Neural cell (in vitro differentiated cells): ENCODE measurements around the gene CXCR5. TPM values are rescaled to one million over a fixed set of nuclear protein-coding genes. Genes with fewer than 3 reads are reported as not detected.

Experiments
- H2AFZ ChIP-seq: fragments of 200-600, 300-800 bp; sonication (generic), shearing (Covaris generic); 2 replicates; pipeline ENCODE4 v1.6.0; 2014; ENCODE audit warnings: low read depth, mild to moderate bottlenecking, antibody characterized with exemption, low read length, moderate library complexity
- H3F3A ChIP-seq: fragments of 200-600 bp; shearing (Covaris generic); 2 replicates; pipeline ENCODE4 v1.6.1; 2016; ENCODE audit warnings: mild to moderate bottlenecking, moderate library complexity, mixed read lengths, antibody characterized with exemption, low read length; ENCODE audit not compliant: insufficient read depth, poor library complexity, severe bottlenecking
- H3K27ac ChIP-seq: fragments of 200-600, 300-800 bp; sonication (generic), shearing (Covaris generic); 2 replicates; pipeline ENCODE4 v1.5.1; 2014; ENCODE audit warnings: mild to moderate bottlenecking, low read length, moderate library complexity
- H3K27me3 ChIP-seq: fragments of 300-800, 200-600 bp; sonication (generic), shearing (Covaris generic); 2 replicates; pipeline ENCODE4 v1.6.0; 2014; ENCODE audit warnings: mild to moderate bottlenecking, low read depth, low read length, moderate library complexity; ENCODE audit not compliant: insufficient read depth
- H3K36me3 ChIP-seq: fragments of 300-800, 200-600 bp; sonication (generic), shearing (Covaris generic); 2 replicates; pipeline ENCODE4 v1.5.1; 2014; ENCODE audit warnings: mild to moderate bottlenecking, antibody characterized with exemption, low read length, moderate library complexity; ENCODE audit not compliant: insufficient read depth
- H3K4me2 ChIP-seq: fragments of 300-800, 200-600 bp; sonication (generic), shearing (Covaris generic); 2 replicates; pipeline ENCODE4 v1.6.0; 2014; ENCODE audit warnings: mild to moderate bottlenecking, low read length
- H3K4me3 ChIP-seq: fragments of 300-800, 200-600 bp; sonication (generic), shearing (Covaris generic); 2 replicates; pipeline ENCODE4 v1.5.1; 2014; ENCODE audit warnings: mild to moderate bottlenecking, low read length, moderate library complexity
- H3K79me2 ChIP-seq: fragments of 200-600 bp; shearing (Covaris generic); replicated peaks from 2 replicates; pipeline ENCODE4 v1.6.0; 2014; ENCODE audit warnings: mild to moderate bottlenecking, low read length, moderate library complexity; ENCODE audit not compliant: insufficient read depth
- H3K9ac ChIP-seq: fragments of 300-800, 200-600 bp; sonication (generic), shearing (Covaris generic); 2 replicates; pipeline ENCODE4 v1.6.1; 2016; ENCODE audit warnings: mild to moderate bottlenecking, low read length, mixed read lengths
- H3K9me2 ChIP-seq: fragments of 200-600 bp; shearing (Covaris generic); 2 replicates; pipeline ENCODE4 v1.6.1; 2016; ENCODE audit warnings: mild to moderate bottlenecking, low read length, mixed read lengths; ENCODE audit not compliant: insufficient read depth
- H3K9me3 ChIP-seq: fragments of 200-600, 300-800 bp; sonication (generic), shearing (Covaris generic); 2 replicates; pipeline ENCODE4 v1.6.1; 2016; ENCODE audit warnings: mild to moderate bottlenecking, mixed run types, low read length, moderate library complexity, mixed read lengths
- H4K20me1 ChIP-seq: fragments of 200-600 bp; shearing (Covaris generic); 2 replicates; pipeline ENCODE4 v1.6.1; 2016; ENCODE audit warnings: mild to moderate bottlenecking, mixed run types; ENCODE audit not compliant: insufficient read depth
- EP300 ChIP-seq: fragments of 450-650 bp; conservative IDR thresholded peaks from 2 replicates; pipeline ENCODE4 v1.6.1; 2014; ENCODE audit warnings: antibody characterized with exemption, mild to moderate bottlenecking, moderate library complexity; ENCODE audit not compliant: poor library complexity, severe bottlenecking
- EZH2 ChIP-seq: fragments of 200-600, 300-800 bp; shearing (Covaris generic), sonication (generic); IDR thresholded peaks from 2 replicates; pipeline ENCODE4 v1.6.1; 2014; ENCODE audit warnings: antibody characterized with exemption, low read length, borderline replicate concordance, mild to moderate bottlenecking; ENCODE audit not compliant: insufficient read depth, poor library complexity, severe bottlenecking
- MXI1 ChIP-seq: fragments of 450-650 bp; conservative IDR thresholded peaks from 2 replicates; pipeline ENCODE4 v1.6.1; 2014; ENCODE audit warnings: antibody characterized with exemption, mild to moderate bottlenecking; ENCODE audit not compliant: poor library complexity, severe bottlenecking
- POLR2AphosphoS5 ChIP-seq: IDR thresholded peaks from 2 replicates; pipeline ENCODE4 v1.6.1; 2012
- RAD21 ChIP-seq: fragments of 450-650 bp; conservative IDR thresholded peaks from 2 replicates; pipeline ENCODE4 v1.6.1; 2014; ENCODE audit warnings: antibody characterized with exemption, mild to moderate bottlenecking, moderate library complexity
- SMC3 ChIP-seq: fragments of 450-650 bp; conservative IDR thresholded peaks from 2 replicates; pipeline ENCODE4 v1.6.1; 2014; ENCODE audit warnings: antibody characterized with exemption, mild to moderate bottlenecking, moderate library complexity; ENCODE audit not compliant: poor library complexity
- TAF1 ChIP-seq: IDR thresholded peaks from 2 replicates; pipeline ENCODE4 v1.6.1; 2012; ENCODE audit warnings: low read depth
- polyA plus RNA-seq: library from polyadenylated mRNA; depleted of rRNA; stranded (reverse); fragments of >200 nt; gene quantifications from 2 replicates; pipeline ENCODE4 v1.2.3, GENCODE V29; 2014
- TF ChIP-seq, protein P1 (sequence below): fragments of 450-650 bp; IDR thresholded peaks from 2 replicates; pipeline ENCODE4 v1.5.1; 2014; ENCODE audit warnings: antibody characterized with exemption, mild to moderate bottlenecking, moderate library complexity; ENCODE audit not compliant: poor library complexity, severe bottlenecking
- TF ChIP-seq, protein P2 (sequence below): IDR thresholded peaks from 2 replicates; pipeline ENCODE4 v1.6.1; 2012; ENCODE audit warnings: borderline replicate concordance

The CXCR5 gene
- polyA plus RNA-seq, 1 donor from 2014 or later: not detected

DNA sequence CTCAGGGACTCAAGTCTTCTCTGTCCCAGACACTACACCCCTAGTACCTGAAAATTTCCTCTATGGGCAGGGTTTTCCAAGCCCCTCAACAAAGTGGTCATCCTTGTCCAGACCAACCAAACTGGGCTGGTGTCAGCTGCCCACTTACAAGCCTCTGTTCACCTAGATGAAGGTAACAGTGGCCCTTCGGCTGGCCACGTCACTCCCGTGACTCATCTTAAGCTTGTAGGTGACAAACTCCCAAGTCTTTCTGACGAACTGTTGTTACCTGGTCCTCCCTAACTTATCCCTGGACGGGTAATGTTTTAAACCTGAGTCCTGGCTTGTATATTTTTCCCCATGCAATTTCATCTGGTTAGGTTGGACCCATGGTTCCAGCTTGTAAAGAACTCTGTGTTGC lies 4.7 kb downstream of the CXCR5 start:
- no peak overlapping the region for H3K9ac ChIP-seq

DNA sequence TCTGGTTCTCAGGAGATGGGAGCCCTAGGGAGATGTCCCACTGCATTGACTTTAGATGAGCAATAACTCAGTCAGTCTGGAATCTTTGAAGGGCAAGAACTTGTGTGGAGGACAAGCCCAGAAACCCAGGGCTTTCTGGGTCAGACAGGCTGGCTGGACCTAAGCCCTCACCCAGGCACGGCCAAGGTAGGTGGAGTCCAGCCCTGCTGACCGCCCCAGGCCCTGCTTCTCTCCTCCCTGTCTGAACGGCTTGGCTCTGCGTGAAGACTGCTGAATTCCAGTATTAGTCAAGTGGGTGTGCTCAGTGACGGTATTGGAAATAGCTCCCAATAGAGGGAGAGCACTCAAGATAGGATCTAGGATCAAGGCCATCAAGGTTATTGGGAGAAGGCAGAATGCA lies 6.1 kb downstream of the CXCR5 start:
- Histone ChIP-seq H2AFZ (no peak overlapping the region), H3K9me2 (no peaks in the 10 kb centered on the region), H3K27me3 (no peaks in the 10 kb centered on the region), H3K79me2 (no peaks in the 10 kb centered on the region), H4K20me1 (no peaks in the 10 kb centered on the region), H3K9ac (no peak overlapping the region), H3K9me3 (no peaks in the 10 kb centered on the region), H3K36me3 (no peaks in the 10 kb centered on the region), H3F3A (no peaks in the 10 kb centered on the region), H3K4me2 (no peak overlapping the region), H3K27ac (no peak overlapping the region), H3K4me3 (no peak overlapping the region)
- TF ChIP-seq MXI1: no peak
- TF ChIP-seq SMC3: no peak
- no peak for TF ChIP-seq EP300
- TF ChIP-seq POLR2AphosphoS5: no peak
- no peak for TF ChIP-seq TAF1
- no peak for TF ChIP-seq EZH2
- TF ChIP-seq, protein P1, sequence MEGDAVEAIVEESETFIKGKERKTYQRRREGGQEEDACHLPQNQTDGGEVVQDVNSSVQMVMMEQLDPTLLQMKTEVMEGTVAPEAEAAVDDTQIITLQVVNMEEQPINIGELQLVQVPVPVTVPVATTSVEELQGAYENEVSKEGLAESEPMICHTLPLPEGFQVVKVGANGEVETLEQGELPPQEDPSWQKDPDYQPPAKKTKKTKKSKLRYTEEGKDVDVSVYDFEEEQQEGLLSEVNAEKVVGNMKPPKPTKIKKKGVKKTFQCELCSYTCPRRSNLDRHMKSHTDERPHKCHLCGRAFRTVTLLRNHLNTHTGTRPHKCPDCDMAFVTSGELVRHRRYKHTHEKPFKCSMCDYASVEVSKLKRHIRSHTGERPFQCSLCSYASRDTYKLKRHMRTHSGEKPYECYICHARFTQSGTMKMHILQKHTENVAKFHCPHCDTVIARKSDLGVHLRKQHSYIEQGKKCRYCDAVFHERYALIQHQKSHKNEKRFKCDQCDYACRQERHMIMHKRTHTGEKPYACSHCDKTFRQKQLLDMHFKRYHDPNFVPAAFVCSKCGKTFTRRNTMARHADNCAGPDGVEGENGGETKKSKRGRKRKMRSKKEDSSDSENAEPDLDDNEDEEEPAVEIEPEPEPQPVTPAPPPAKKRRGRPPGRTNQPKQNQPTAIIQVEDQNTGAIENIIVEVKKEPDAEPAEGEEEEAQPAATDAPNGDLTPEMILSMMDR: no peak
- TF ChIP-seq, protein P2, sequence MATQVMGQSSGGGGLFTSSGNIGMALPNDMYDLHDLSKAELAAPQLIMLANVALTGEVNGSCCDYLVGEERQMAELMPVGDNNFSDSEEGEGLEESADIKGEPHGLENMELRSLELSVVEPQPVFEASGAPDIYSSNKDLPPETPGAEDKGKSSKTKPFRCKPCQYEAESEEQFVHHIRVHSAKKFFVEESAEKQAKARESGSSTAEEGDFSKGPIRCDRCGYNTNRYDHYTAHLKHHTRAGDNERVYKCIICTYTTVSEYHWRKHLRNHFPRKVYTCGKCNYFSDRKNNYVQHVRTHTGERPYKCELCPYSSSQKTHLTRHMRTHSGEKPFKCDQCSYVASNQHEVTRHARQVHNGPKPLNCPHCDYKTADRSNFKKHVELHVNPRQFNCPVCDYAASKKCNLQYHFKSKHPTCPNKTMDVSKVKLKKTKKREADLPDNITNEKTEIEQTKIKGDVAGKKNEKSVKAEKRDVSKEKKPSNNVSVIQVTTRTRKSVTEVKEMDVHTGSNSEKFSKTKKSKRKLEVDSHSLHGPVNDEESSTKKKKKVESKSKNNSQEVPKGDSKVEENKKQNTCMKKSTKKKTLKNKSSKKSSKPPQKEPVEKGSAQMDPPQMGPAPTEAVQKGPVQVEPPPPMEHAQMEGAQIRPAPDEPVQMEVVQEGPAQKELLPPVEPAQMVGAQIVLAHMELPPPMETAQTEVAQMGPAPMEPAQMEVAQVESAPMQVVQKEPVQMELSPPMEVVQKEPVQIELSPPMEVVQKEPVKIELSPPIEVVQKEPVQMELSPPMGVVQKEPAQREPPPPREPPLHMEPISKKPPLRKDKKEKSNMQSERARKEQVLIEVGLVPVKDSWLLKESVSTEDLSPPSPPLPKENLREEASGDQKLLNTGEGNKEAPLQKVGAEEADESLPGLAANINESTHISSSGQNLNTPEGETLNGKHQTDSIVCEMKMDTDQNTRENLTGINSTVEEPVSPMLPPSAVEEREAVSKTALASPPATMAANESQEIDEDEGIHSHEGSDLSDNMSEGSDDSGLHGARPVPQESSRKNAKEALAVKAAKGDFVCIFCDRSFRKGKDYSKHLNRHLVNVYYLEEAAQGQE: no peak
- no peak for TF ChIP-seq RAD21

More for the DNA sequence above, 4.7 kb downstream of the CXCR5 start:
- no peaks in the 10 kb centered on the region for H3K79me2 ChIP-seq
- no peaks in the 10 kb centered on the region for H3K9me2 ChIP-seq
- no peaks in the 10 kb centered on the region for H3K27me3 ChIP-seq
- H3K4me2 ChIP-seq: no peak overlapping the region
- TF ChIP-seq SMC3: no peak
- TF ChIP-seq TAF1: no peak
- TF ChIP-seq RAD21: no peak
- TF ChIP-seq, protein P1: no peak
- TF ChIP-seq, protein P2: no peak
- H4K20me1 ChIP-seq: no peaks in the 10 kb centered on the region
- no peaks in the 10 kb centered on the region for H3K9me3 ChIP-seq
- H3K4me3 ChIP-seq: no peak overlapping the region
- H3F3A ChIP-seq: no peaks in the 10 kb centered on the region
- H2AFZ ChIP-seq: no peak overlapping the region
- H3K36me3 ChIP-seq: no peaks in the 10 kb centered on the region
- no peak overlapping the region for H3K27ac ChIP-seq
